DOHH2 (cell line): ENCODE data around the gene DCST1.

ENCODE experiments used
- H3F3A ChIP-seq: fragments of 200-600 bp; sonication (generic), shearing (Covaris generic); 2 replicates; pipeline ENCODE4 v1.6.0; 2016; ENCODE audit warnings: antibody characterized with exemption, mild to moderate bottlenecking; ENCODE audit not compliant: control insufficient read depth, insufficient read depth
- H3K27ac ChIP-seq: fragments of 200-600 bp; sonication (generic); 2 replicates; pipeline ENCODE4 v1.5.1; 2014; ENCODE audit warnings: low read depth, mild to moderate bottlenecking, low read length, moderate library complexity
- H3K27me3 ChIP-seq: fragments of 200-600 bp; sonication (generic); 2 replicates; pipeline ENCODE4 v1.6.1; 2014; ENCODE audit warnings: mild to moderate bottlenecking, low read length, mixed read lengths; ENCODE audit not compliant: control insufficient read depth
- H3K36me3 ChIP-seq: fragments of 200-600 bp; sonication (generic); 2 replicates; pipeline ENCODE4 v1.6.1; 2014; ENCODE audit warnings: mild to moderate bottlenecking, low read length, moderate library complexity, mixed read lengths; ENCODE audit not compliant: control insufficient read depth
- H3K4me1 ChIP-seq: fragments of 200-600 bp; sonication (generic); 2 replicates; pipeline ENCODE4 v1.6.1; 2014; ENCODE audit warnings: mild to moderate bottlenecking, low read length, mixed read lengths; ENCODE audit not compliant: control insufficient read depth
- H3K4me2 ChIP-seq: fragments of 200-600 bp; sonication (generic); 2 replicates; pipeline ENCODE4 v1.6.0; 2014; ENCODE audit warnings: mild to moderate bottlenecking, low read length, moderate library complexity
- H3K4me3 ChIP-seq: fragments of 200-600 bp; sonication (generic); 2 replicates; pipeline ENCODE4 v1.5.1; 2014; ENCODE audit warnings: mild to moderate bottlenecking, low read length, mixed read lengths
- H3K79me2 ChIP-seq: fragments of 200-600 bp; sonication (generic); 2 replicates; pipeline ENCODE4 v1.6.1; 2014; ENCODE audit warnings: mild to moderate bottlenecking, low read length, mixed read lengths; ENCODE audit not compliant: control insufficient read depth
- H3K9me2 ChIP-seq: fragments of 200-600 bp; sonication (generic); replicated peaks from 2 replicates; pipeline ENCODE4 v1.6.1; 2014; ENCODE audit warnings: mild to moderate bottlenecking, low read length, mixed read lengths; ENCODE audit not compliant: control insufficient read depth
- H3K9me3 ChIP-seq: fragments of 200-600 bp; sonication (generic); 2 replicates; pipeline ENCODE4 v1.6.1; 2014; ENCODE audit warnings: antibody characterized with exemption, low read length, mixed read lengths; ENCODE audit not compliant: control insufficient read depth, insufficient read depth
- H4K20me1 ChIP-seq: fragments of 200-600 bp; sonication (generic); 2 replicates; pipeline ENCODE4 v1.6.0; 2014; ENCODE audit warnings: low read depth, mild to moderate bottlenecking, antibody characterized with exemption, low read length, moderate library complexity; ENCODE audit not compliant: control insufficient read depth, insufficient read depth
- CTCF ChIP-seq: fragments of 200-600 bp; sonication (generic); IDR thresholded peaks from one replicate; pipeline ENCODE4 v1.5.1; 2014; ENCODE audit warnings: antibody characterized with exemption, mild to moderate bottlenecking, low read depth, low read length; ENCODE audit not compliant: poor library complexity, severe bottlenecking
- EZH2phosphoT487 ChIP-seq: fragments of 200-600 bp; sonication (generic); IDR thresholded peaks from 2 replicates; pipeline ENCODE4 v1.6.1; 2017; ENCODE audit warnings: borderline replicate concordance, mild to moderate bottlenecking, antibody characterized with exemption, low read length, moderate library complexity, mixed read lengths

The DCST1 gene

DNA sequence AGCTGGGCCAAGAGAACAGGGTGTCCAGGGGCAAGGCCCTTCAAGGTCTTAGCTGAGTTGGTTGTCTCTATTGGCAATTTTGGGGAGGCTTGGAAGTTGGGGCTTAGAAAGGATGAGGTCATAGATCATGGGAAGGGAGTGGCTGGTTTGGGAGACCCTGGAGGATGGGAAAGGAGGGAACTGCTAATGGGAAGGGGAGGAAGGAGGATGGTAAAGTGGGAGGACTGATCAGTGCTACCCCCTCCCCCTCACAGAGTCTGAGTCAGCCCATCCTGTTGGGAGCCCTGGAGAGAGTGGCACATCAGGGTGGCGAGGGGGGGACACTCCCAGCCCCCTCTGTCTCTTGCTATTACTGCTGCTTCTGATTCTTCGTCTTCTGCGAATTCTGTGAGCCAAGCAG is 35.0 kb downstream of the DCST1 start:
- Histone ChIP-seq H3K27me3 (no peaks in the 10 kb centered on the region), H3F3A (peaks cover 21% of the 10 kb centered on the region), H3K4me2 (no peak overlapping the region), H3K9me3 (no peaks in the 10 kb centered on the region), H3K79me2 (peaks cover 19% of the 10 kb centered on the region), H3K36me3 (peaks cover 39% of the 10 kb centered on the region), H3K9me2 (no peaks in the 10 kb centered on the region), H3K4me1 (peaks cover 66% of the 10 kb centered on the region), H3K4me3 (no peak overlapping the region), H3K27ac (no peak overlapping the region), H4K20me1 (0 out of 2 replicates have a peak, but pooled peaks cover 3% of the 10 kb centered on the region)
- no peak for TF ChIP-seq EZH2phosphoT487
- no peak for TF ChIP-seq CTCF

DNA sequence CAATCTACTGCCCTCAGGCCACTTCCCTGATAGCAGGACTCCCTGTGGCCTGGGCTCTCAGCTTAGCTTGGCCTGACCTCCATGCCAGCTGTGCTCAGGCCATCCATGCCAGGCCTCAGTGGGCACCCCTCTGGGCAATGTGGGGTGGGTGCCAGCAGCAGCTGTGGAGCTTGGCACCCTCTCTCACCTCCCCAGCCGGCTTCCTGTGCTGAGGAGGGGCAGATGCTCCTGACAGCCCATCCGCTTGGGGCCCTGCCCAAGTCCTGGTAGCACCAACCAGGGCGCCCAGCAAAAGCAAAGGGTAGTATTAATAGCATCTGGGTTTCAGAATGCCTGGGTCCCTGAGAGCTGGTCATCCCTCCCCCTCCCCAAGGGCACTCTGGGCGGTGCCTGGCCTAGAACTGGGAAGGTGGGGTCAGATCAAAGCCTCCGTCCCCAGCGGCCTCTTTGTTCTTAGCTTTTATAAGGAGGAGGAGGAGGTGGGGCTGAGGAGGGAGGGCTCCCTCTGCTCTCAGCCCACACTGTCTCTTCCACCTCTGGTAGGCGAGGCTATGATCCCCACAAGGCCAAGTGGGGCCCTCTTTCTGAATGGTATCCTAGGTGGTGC is 36.0 kb downstream of the DCST1 start:
- H3K4me3 ChIP-seq, result no peak overlapping the region
- peaks cover 19% of the 10 kb centered on the region for H3F3A ChIP-seq
- no peaks in the 10 kb centered on the region for H3K9me2 ChIP-seq
- no peak overlapping the region for H3K27ac ChIP-seq
- peaks cover 70% of the 10 kb centered on the region for H3K4me1 ChIP-seq
- 0 out of 2 replicates have a peak, but pooled peaks cover 2% of the 10 kb centered on the region for H4K20me1 ChIP-seq
- peaks cover 9% of the 10 kb centered on the region for H3K79me2 ChIP-seq
- no peaks in the 10 kb centered on the region for H3K9me3 ChIP-seq
- peak overlapping the region; percentile 84 for H3K4me2 ChIP-seq
- H3K36me3 ChIP-seq, result peaks cover 39% of the 10 kb centered on the region
- no peaks in the 10 kb centered on the region for H3K27me3 ChIP-seq
- TF ChIP-seq CTCF (no peak), EZH2phosphoT487 (no peak)

DNA sequence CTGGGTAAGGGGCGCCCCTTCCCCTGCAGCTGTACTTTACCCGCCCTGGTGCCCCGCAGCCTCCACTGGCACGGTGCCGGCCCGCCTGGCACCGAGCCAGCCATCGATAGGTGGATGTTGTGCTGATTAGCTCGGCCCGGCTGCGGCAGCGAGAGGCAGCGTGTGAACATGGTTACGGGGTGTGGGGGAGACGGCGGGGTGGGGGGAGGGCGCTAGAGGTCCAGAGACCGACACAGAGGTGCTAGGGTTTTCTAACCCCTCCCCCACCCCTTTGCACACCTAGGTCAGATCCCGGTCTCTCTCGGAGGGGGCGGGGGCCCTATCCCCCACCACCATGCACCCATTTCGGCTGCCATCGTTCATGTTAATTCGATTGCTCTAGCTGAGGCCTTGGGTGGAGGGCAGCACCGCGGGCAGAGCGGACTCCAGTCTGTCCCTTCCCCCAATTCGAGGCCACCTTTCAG is 36.6 kb downstream of the DCST1 start:
- Histone ChIP-seq H3K36me3 (peaks cover 33% of the 10 kb centered on the region), H3K4me2 (peak overlapping the region; percentile 84), H3K4me1 (peaks cover 70% of the 10 kb centered on the region), H3K4me3 (peak overlapping the region; percentile 68), H3K27me3 (no peaks in the 10 kb centered on the region), H4K20me1 (no peaks in the 10 kb centered on the region), H3K79me2 (peaks cover 3% of the 10 kb centered on the region), H3F3A (peaks cover 16% of the 10 kb centered on the region), H3K27ac (no peak overlapping the region), H3K9me2 (no peaks in the 10 kb centered on the region), H3K9me3 (no peaks in the 10 kb centered on the region)
- TF ChIP-seq EZH2phosphoT487 (no peak), CTCF (no peak)
